Measurements from ENCODE around the gene INTU. TPM values are rescaled to one million over a fixed set of nuclear protein-coding genes. Genes with fewer than 3 reads are reported as not detected.

Gene INTU
- total RNA-seq, 3 donors from 2014 or later (not counting 1 experiment from before 2014, with no cell fraction given) = 0.08 to 0.43 (median 0.16) TPM

GRCh38 chr4:127669691-127670090, 36.9 kb downstream of the INTU start:
- TF ChIP-seq CTCF (IDR thresholded peaks at IDR 0.05) = no peak
- H3K4me3 ChIP-seq (ENCODE audit: low read length) = no peak overlapping the region
- no peak overlapping the region for H3K4me3 Mint-ChIP-seq
- intact Hi-C loops (cut with micrococcal nuclease) = no loop called here
- no CpG with 5 or more reads among the region's 1 CpG for WGBS (ENCODE audit: insufficient coverage)
- H3K27ac Mint-ChIP-seq = no peak overlapping the region
- H3K36me3 ChIP-seq (ENCODE audit: control insufficient read depth, insufficient read depth, low read length) = no peaks in the 10 kb centered on the region
- no peak overlapping the region for H3K27ac ChIP-seq (ENCODE audit: low read length)
- no peaks in the 10 kb centered on the region for H3K27me3 Mint-ChIP-seq (ENCODE audit: low read depth in 2 of 2)
- H3K9me3 Mint-ChIP-seq = peaks cover 2 to 4% of the 10 kb centered on the region in 2 donors
- H3K9me3 ChIP-seq (ENCODE audit: control insufficient read depth, insufficient read depth, low read length) = no peaks in the 10 kb centered on the region
- H3K27me3 ChIP-seq (ENCODE audit: control insufficient read depth, insufficient read depth, low read length) = no peaks in the 10 kb centered on the region
- no peaks in the 10 kb centered on the region for H3K4me1 Mint-ChIP-seq
- H3K36me3 Mint-ChIP-seq = no peaks in the 10 kb centered on the region
- H3K4me1 ChIP-seq (ENCODE audit: control insufficient read depth, insufficient read depth, low read length) = no peaks in the 10 kb centered on the region
- DNase-seq (no peak), ATAC-seq (no peak)

GRCh38 chr4:127672111-127672510, 39.4 kb downstream of the INTU start:
- no CpG with 5 or more reads among the region's 2 CpGs for WGBS (ENCODE audit: insufficient coverage)
- intact Hi-C loops (cut with micrococcal nuclease) = no loop called here
- Mint-ChIP-seq H3K27ac (no peak overlapping the region), H3K4me1 (no peaks in the 10 kb centered on the region), H3K27me3 (ENCODE audit: low read depth in 2 of 2) (no peaks in the 10 kb centered on the region), H3K36me3 (no peaks in the 10 kb centered on the region), H3K4me3 (no peak overlapping the region), H3K9me3 (peaks cover 0 to 2% of the 10 kb centered on the region in 2 donors)
- Histone ChIP-seq H3K36me3 (ENCODE audit: control insufficient read depth, insufficient read depth, low read length) (no peaks in the 10 kb centered on the region), H3K4me3 (ENCODE audit: low read length) (no peak overlapping the region), H3K4me1 (ENCODE audit: control insufficient read depth, insufficient read depth, low read length) (no peaks in the 10 kb centered on the region), H3K27me3 (ENCODE audit: control insufficient read depth, insufficient read depth, low read length) (no peaks in the 10 kb centered on the region), H3K9me3 (ENCODE audit: control insufficient read depth, insufficient read depth, low read length) (no peaks in the 10 kb centered on the region), H3K27ac (ENCODE audit: low read length) (no peak overlapping the region)
- TF ChIP-seq CTCF (IDR thresholded peaks at IDR 0.05) = no peak
- DNase-seq (no peak), ATAC-seq (no peak)

GRCh38 chr4:127685292-127685691, 52.5 kb downstream of the INTU start:
- Histone ChIP-seq H3K27me3 (ENCODE audit: control insufficient read depth, insufficient read depth, low read length) (no peaks in the 10 kb centered on the region), H3K4me3 (ENCODE audit: low read length) (no peak overlapping the region), H3K36me3 (ENCODE audit: control insufficient read depth, insufficient read depth, low read length) (no peaks in the 10 kb centered on the region), H3K4me1 (ENCODE audit: control insufficient read depth, insufficient read depth, low read length) (no peaks in the 10 kb centered on the region), H3K9me3 (ENCODE audit: control insufficient read depth, insufficient read depth, low read length) (no peaks in the 10 kb centered on the region), H3K27ac (ENCODE audit: low read length) (no peak overlapping the region)
- Mint-ChIP-seq H3K4me3 (no peak overlapping the region), H3K9me3 (peaks cover 4 to 6% of the 10 kb centered on the region in 2 donors), H3K27me3 (ENCODE audit: low read depth in 2 of 2) (no peaks in the 10 kb centered on the region), H3K36me3 (no peaks in the 10 kb centered on the region), H3K27ac (no peak overlapping the region), H3K4me1 (no peaks in the 10 kb centered on the region)
- no peak for ATAC-seq
- no peak for DNase-seq
- TF ChIP-seq CTCF (IDR thresholded peaks at IDR 0.05) = no peak
- intact Hi-C loops (cut with micrococcal nuclease) = no loop called here

GRCh38 chr4:127686658-127687057, 53.9 kb downstream of the INTU start:
- peaks cover 6 to 7% of the 10 kb centered on the region in 2 donors for H3K9me3 Mint-ChIP-seq
- Histone ChIP-seq H3K27ac (ENCODE audit: low read length) (no peak overlapping the region), H3K27me3 (ENCODE audit: control insufficient read depth, insufficient read depth, low read length) (no peaks in the 10 kb centered on the region), H3K4me1 (ENCODE audit: control insufficient read depth, insufficient read depth, low read length) (no peaks in the 10 kb centered on the region), H3K36me3 (ENCODE audit: control insufficient read depth, insufficient read depth, low read length) (no peaks in the 10 kb centered on the region), H3K9me3 (ENCODE audit: control insufficient read depth, insufficient read depth, low read length) (no peaks in the 10 kb centered on the region), H3K4me3 (ENCODE audit: low read length) (no peak overlapping the region)
- WGBS (ENCODE audit: insufficient coverage) = 100% methylated on average over 1 of the region's 2 CpGs
- no peak overlapping the region for H3K4me3 Mint-ChIP-seq
- H3K4me1 Mint-ChIP-seq = no peaks in the 10 kb centered on the region
- no peaks in the 10 kb centered on the region for H3K27me3 Mint-ChIP-seq (ENCODE audit: low read depth in 2 of 2)
- TF ChIP-seq CTCF (IDR thresholded peaks at IDR 0.05) = no peak
- ATAC-seq (no peak), DNase-seq (no peak)
- H3K36me3 Mint-ChIP-seq = no peaks in the 10 kb centered on the region
- intact Hi-C loops (cut with micrococcal nuclease) = no loop called here
- no peak overlapping the region for H3K27ac Mint-ChIP-seq

Measured in natural killer cell (primary cell).